ENCODE data around the gene RHEB. TPM values are rescaled to one million over a fixed set of nuclear protein-coding genes. Genes with fewer than 3 reads are reported as not detected.

RHEB gene, protein sequence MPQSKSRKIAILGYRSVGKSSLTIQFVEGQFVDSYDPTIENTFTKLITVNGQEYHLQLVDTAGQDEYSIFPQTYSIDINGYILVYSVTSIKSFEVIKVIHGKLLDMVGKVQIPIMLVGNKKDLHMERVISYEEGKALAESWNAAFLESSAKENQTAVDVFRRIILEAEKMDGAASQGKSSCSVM
- total RNA-seq: 96.0 TPM
- long read RNA-seq, transcript RHEB-201 (8 exons, 2,075 nt): major isoform, 191 of 212 reads
- long read RNA-seq, partial matches to known transcripts: 2 of 212 reads
- long read RNA-seq, other reads (novel, unspliced or antisense): 16 of 212 reads

DNA sequence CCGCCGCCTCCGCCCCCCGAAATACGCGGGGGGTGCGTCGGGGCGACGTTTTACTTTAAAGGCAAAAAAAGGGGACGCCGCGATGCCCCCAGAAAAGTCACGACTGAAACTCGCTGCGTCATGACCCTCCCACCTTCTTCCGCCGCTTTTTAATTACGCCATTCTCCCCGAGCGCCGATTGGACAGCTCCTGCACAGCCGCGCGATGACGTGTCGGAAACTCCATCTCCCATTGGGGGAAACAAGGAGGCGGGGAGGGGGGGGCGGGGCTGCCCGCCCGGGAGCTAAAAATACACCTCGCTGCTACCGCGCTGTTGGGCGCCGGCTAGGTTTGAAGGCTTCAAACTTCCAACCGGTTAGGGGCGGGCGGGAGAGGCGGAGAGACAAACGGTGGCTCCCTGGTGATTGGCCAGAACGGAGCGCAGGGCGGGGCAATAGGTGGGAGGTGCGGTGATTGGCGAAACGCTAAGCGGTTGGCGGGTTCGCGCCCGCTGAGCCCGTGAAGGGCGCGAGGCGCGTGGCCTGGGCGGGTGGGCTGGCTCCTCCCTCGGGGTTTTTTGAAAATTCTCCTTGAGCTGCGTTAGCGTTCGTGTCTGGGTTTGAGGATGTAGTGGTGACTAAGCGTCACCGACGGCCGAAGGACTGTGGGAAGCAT lies at the start of gene RHEB:
Gene RHEB, minus strand, starts transcription at position 131 of the 654 bp plus-strand sequence. CDS start 384 bp downstream, outside the sequence.
- Histone ChIP-seq H3K4me1 (peaks cover 45% of the 10 kb centered on the region), H3K36me3 (no peaks in the 10 kb centered on the region), H3K4me3 (peak within 1 kb of the TSS; percentile 75), H3K27me3 (ENCODE audit: low read depth) (no peaks in the 10 kb centered on the region), H3K27ac (peak within 1 kb of the TSS; percentile 97), H3K9me3 (no peaks in the 10 kb centered on the region)
- DNase-seq (peak; percentile 98), ATAC-seq (peak; percentile 96 to 97)
- TF ChIP-seq, protein P1, sequence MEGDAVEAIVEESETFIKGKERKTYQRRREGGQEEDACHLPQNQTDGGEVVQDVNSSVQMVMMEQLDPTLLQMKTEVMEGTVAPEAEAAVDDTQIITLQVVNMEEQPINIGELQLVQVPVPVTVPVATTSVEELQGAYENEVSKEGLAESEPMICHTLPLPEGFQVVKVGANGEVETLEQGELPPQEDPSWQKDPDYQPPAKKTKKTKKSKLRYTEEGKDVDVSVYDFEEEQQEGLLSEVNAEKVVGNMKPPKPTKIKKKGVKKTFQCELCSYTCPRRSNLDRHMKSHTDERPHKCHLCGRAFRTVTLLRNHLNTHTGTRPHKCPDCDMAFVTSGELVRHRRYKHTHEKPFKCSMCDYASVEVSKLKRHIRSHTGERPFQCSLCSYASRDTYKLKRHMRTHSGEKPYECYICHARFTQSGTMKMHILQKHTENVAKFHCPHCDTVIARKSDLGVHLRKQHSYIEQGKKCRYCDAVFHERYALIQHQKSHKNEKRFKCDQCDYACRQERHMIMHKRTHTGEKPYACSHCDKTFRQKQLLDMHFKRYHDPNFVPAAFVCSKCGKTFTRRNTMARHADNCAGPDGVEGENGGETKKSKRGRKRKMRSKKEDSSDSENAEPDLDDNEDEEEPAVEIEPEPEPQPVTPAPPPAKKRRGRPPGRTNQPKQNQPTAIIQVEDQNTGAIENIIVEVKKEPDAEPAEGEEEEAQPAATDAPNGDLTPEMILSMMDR (IDR thresholded peaks at IDR 0.05): no peak
- intact Hi-C loops (cut with DNase I): no loop called here

DNA sequence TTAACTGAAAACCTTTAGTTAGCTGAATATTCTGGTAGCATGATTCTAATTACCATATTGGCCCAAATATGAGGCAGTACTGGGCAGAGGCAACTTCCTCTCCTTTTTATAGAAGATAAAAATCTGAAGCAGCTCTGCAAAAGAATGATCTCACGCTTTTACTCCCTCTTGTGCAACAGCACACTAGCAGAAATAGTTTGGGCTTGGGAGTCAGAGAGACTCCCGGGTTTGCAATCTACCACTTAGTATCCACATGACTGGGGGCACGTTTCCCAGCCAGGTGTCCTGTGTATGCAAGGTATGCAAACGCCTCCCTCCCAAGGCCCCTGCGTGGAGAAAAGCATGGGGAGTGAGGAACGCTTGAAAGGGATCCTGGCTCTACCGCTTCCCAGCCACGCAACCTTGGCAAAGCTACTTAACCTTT lies 47.2 kb upstream of the RHEB start:
- DNase-seq (no peak), ATAC-seq (peak; percentile 77)
- Histone ChIP-seq H3K9me3 (no peaks in the 10 kb centered on the region), H3K27me3 (ENCODE audit: low read depth) (no peaks in the 10 kb centered on the region), H3K36me3 (peaks cover 53% of the 10 kb centered on the region), H3K4me3 (no peak overlapping the region), H3K27ac (no peak overlapping the region), H3K4me1 (peaks cover 4% of the 10 kb centered on the region)
- intact Hi-C loops (cut with DNase I): no loop called here
- TF ChIP-seq, protein P1 (IDR thresholded peaks at IDR 0.05): no peak

DNA sequence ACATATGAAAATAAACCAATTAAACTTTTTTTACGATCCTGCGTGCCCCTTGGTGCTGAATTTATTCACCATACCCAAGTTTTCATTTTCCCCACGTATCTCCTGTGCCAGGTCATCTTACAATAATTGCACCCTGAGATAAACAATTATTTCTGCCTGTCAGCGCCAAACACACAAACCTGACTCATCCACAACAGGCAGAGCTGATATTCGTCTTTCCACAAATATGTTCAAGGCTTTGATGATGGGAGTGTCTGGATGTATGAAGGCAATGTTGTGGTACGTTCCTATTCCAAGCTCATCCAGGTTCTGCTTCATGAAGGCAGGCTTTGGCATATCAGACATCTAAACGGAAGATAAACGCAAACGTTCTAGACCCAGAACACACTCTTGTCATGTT lies 45.8 kb upstream of the RHEB start:
- Histone ChIP-seq H3K9me3 (no peaks in the 10 kb centered on the region), H3K4me1 (peaks cover 4% of the 10 kb centered on the region), H3K27ac (no peak overlapping the region), H3K4me3 (no peak overlapping the region), H3K27me3 (ENCODE audit: low read depth) (no peaks in the 10 kb centered on the region), H3K36me3 (peaks cover 64% of the 10 kb centered on the region)
- intact Hi-C loops (cut with DNase I): no loop called here
- TF ChIP-seq, protein P1 (IDR thresholded peaks at IDR 0.05): no peak
- ATAC-seq: no peak
- no peak for DNase-seq

DNA sequence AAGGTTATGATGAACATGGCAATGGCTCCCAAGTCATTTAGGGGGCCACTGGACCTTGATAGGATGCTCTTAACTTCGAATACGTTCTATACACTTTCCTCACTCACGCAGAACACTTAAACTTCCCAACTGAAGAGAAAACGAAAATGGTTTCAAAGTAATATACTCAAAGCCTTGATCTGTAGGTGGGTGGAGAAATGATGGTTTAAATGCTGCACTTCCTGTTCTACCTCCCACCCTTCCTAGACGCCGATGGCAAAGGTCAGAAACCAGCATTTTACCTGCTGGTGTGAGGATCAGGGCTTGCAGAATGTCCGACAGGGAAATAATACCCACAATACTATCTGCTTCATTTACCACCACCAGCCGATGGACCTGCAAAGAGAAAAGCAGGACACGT lies 40.5 kb upstream of the RHEB start:
- no peak overlapping the region for H3K4me3 ChIP-seq
- no peak for ATAC-seq
- intact Hi-C loops (cut with DNase I): no loop called here

DNA sequence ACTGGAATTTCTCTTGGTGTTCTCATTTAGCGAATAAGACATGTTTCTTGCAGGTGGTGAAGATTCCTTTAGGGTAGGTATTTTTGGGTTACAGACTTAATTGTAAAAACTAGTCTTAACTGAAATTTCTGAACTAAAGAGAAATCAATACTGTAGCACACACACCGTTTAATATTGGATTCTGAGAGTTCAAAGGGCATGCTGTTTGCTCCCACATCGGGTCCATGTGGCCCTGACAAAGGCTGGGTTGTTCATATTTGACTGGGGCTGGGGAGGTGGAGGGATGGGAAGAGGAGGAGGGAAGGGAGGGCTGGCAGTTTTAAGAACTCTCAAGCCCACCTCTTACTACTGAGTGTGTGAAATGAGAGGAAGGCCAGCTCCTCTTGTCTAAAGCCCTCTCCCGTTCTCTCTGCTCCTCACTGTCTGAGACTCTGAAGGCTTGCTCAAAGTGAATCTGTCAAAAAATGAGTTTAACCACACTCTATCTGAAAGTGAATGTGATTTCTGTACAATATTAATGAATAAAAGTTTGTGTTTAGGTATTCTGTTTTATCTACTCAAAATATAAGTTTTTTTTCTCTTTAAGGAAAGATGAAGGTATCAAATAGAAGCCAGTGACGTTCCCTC lies 40.0 kb upstream of the RHEB start:
- ATAC-seq: no peak
- DNase-seq: no peak
- Histone ChIP-seq H3K27me3 (ENCODE audit: low read depth) (no peaks in the 10 kb centered on the region), H3K36me3 (peaks cover 84% of the 10 kb centered on the region), H3K4me3 (no peak overlapping the region), H3K9me3 (no peaks in the 10 kb centered on the region), H3K27ac (no peak overlapping the region), H3K4me1 (no peaks in the 10 kb centered on the region)
- intact Hi-C loops (cut with DNase I): no loop called here
- TF ChIP-seq, protein P1 (IDR thresholded peaks at IDR 0.05): no peak

More for the DNA sequence above, 40.5 kb upstream of the RHEB start:
- Histone ChIP-seq H3K9me3 (no peaks in the 10 kb centered on the region), H3K27ac (no peak overlapping the region), H3K36me3 (peaks cover 89% of the 10 kb centered on the region), H3K4me1 (no peaks in the 10 kb centered on the region), H3K27me3 (ENCODE audit: low read depth) (no peaks in the 10 kb centered on the region)
- no peak for DNase-seq
- TF ChIP-seq, protein P1 (IDR thresholded peaks at IDR 0.05): no peak

Measured in lower lobe of right lung (tissue), 2 donors.